Esophagus squamous epithelium (tissue), 5 donors: Measurements from ENCODE around the gene ANO2. TPM values are rescaled to one million over a fixed set of nuclear protein-coding genes. Genes with fewer than 3 reads are reported as not detected.

ENCODE experiments used
- DNase-seq: peaks from one replicate; lab custom pipeline; 2025; lab: John Stamatoyannopoulos, UW
- H3K27ac ChIP-seq, 4 donors: fragments of 200-600 bp; sonication (generic); one replicate each; pipeline ENCODE4 v1.5.1; 2016 to 2019; ENCODE audit warnings: mild to moderate bottlenecking in 1 of 4
- H3K27me3 ChIP-seq, 4 donors: fragments of 200-600 bp; sonication (generic); 1 replicate in 3 of 4; 2 replicates in 1 of 4; pipeline versions ENCODE4 v1.5.1 to v1.6.0; 2017 to 2021; ENCODE audit warnings: antibody characterized with exemption in 1 of 4
- H3K36me3 ChIP-seq, 3 donors: fragments of 200-600 bp; sonication (generic); one replicate each; pipeline ENCODE4 v1.5.1; 2016 to 2019
- H3K4me1 ChIP-seq, 3 donors: fragments of 200-600 bp; sonication (generic); one replicate each; pipeline ENCODE4 v1.5.1; 2017 to 2019
- H3K4me3 ChIP-seq, 4 donors: fragments of 200-600 bp; sonication (generic); 1 replicate in 3 of 4; 2 replicates in 1 of 4; pipeline ENCODE4 v1.5.1; 2016 to 2019; ENCODE audit warnings: mild to moderate bottlenecking in 2 of 4, moderate library complexity in 1 of 4
- H3K9me3 ChIP-seq, 3 donors: fragments of 200-600 bp; sonication (generic); one replicate each; pipeline ENCODE4 v1.5.1; 2016 to 2019
- POLR2A ChIP-seq, 4 donors: fragments of 450-650 bp; IDR thresholded peaks; one replicate each; pipeline ENCODE4 v1.6.1; 2017; ENCODE audit warnings: antibody characterized with exemption in 4 of 4, mild to moderate bottlenecking in 4 of 4, moderate library complexity in 3 of 4
- WGBS, 2 donors: methylation state at CpG; one replicate each; pipeline ENCODE4 v1.1.5; 2018; 5-methylcytosine and 5-hydroxymethylcytosine counted together
- intact Hi-C: fragments of 100-400 bp; cut with DNase I; formaldehyde crosslinking; loops from one replicate; pipeline ENCODE4 v1.15.0; 2022
- total RNA-seq, 4 donors: library from RNA; depleted of rRNA; stranded (reverse); fragments of >200 nt; gene quantifications; one replicate each; pipeline ENCODE4 v1.1.0, GENCODE V29; 2016
- TF ChIP-seq, protein P1 (sequence below), 6 experiments: fragments of 450-650 bp in 4 of 6; fragments of 200-600 bp in 2 of 6; sonication (generic) in 2 of 6; IDR thresholded peaks; one replicate each; pipeline ENCODE4 v1.5.1; 2016 to 2019; ENCODE audit warnings: antibody characterized with exemption in 6 of 6, mild to moderate bottlenecking in 4 of 6, moderate library complexity in 4 of 6
- donor health status: DM: yes; HTN: yes; CAD: no.

The ANO2 gene
- total RNA-seq, 4 donors from 2014 or later = 0.49 to 11.8 (median 3.1) TPM

DNA sequence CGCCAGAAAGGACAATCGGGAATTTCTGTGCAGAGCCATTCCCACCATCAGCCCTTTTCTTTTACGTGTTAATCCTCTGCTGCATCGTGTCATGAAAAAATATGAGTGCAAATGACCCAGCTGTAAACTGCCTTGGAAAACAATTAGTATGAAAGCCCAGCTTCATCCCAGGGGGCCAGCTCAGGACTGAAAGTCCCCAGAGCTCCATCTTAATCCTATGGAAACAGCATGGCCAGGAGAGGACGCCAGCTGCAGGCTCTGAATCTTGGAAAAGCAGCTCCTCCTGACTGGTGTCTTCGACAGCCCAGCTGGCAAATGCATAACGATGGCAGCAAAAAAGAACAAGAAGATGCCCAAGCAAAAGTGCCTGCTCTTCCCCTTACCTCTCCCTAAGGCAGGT, 321.6 kb downstream of the ANO2 start:
- Histone ChIP-seq H3K4me3 (no peak overlapping the region), H3K9me3 (no peaks in the 10 kb centered on the region), H3K36me3 (no peaks in the 10 kb centered on the region), H3K27me3 (no peaks in the 10 kb centered on the region), H3K4me1 (peaks cover 0 to 25% (median 7%) of the 10 kb centered on the region in 3 donors), H3K27ac (no peak overlapping the region)
- no peak for DNase-seq
- 57% methylated on average over 3 to 5 of the region's 7 CpGs for WGBS, 2 donors
- no peak for TF ChIP-seq POLR2A (IDR thresholded peaks at IDR 0.05)
- TF ChIP-seq, protein P1, sequence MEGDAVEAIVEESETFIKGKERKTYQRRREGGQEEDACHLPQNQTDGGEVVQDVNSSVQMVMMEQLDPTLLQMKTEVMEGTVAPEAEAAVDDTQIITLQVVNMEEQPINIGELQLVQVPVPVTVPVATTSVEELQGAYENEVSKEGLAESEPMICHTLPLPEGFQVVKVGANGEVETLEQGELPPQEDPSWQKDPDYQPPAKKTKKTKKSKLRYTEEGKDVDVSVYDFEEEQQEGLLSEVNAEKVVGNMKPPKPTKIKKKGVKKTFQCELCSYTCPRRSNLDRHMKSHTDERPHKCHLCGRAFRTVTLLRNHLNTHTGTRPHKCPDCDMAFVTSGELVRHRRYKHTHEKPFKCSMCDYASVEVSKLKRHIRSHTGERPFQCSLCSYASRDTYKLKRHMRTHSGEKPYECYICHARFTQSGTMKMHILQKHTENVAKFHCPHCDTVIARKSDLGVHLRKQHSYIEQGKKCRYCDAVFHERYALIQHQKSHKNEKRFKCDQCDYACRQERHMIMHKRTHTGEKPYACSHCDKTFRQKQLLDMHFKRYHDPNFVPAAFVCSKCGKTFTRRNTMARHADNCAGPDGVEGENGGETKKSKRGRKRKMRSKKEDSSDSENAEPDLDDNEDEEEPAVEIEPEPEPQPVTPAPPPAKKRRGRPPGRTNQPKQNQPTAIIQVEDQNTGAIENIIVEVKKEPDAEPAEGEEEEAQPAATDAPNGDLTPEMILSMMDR (IDR thresholded peaks at IDR 0.05) = no peak
- intact Hi-C loops = no loop called here

DNA sequence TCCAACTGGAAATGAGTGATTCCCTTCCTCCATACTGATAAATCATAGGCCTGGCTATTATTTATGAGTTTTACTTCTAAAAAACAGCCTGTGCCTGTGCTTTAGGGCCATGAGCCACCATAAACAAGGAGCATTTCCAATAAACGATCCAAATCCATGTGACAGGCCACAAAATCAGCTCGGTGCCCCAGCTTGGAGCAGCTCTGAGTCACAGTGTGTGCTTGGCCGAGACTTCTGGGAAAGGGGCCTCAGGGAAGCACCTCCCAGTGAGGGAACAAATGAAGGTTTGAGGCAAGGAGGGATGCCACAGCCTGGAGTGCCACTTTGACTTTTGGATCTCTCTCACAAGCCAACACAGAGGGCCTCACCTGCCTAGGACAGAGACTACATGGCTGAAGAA, 322.8 kb downstream of the ANO2 start:
- H3K27ac ChIP-seq = no peak overlapping the region
- no peak for TF ChIP-seq POLR2A (IDR thresholded peaks at IDR 0.05)
- TF ChIP-seq, protein P1 (IDR thresholded peaks at IDR 0.05) = no peak
- no peaks in the 10 kb centered on the region for H3K36me3 ChIP-seq
- H3K4me3 ChIP-seq = no peak overlapping the region
- no peak for DNase-seq
- intact Hi-C loops = no loop called here
- 37 to 61% methylated on average over 2 to 3 of the region's 3 CpGs for WGBS, 2 donors
- peaks cover 0 to 25% (median 7%) of the 10 kb centered on the region in 3 donors for H3K4me1 ChIP-seq
- no peaks in the 10 kb centered on the region for H3K27me3 ChIP-seq
- H3K9me3 ChIP-seq = no peaks in the 10 kb centered on the region

DNA sequence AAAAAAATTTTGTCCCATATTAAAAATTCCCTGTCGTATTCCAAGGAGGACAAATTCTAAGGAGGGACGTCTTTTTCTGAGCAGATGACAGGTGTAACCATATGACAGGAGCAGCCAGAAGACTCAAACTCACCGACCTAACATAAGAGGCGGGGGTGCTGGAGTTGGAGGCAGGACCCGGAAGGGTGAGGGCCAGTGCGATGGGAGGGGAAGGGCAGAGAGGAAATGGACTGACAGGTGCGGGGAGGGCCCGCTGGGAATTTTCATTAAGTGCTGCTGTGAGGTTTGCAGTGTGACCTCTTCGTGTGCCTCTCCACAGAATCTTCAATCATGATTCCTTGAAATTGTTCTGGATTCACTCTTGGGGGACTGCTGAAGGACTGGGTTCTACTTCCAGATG, 323.7 kb downstream of the ANO2 start:
- H3K27ac ChIP-seq = no peak overlapping the region
- peaks cover 0 to 25% (median 7%) of the 10 kb centered on the region in 3 donors for H3K4me1 ChIP-seq
- intact Hi-C loops = no loop called here
- TF ChIP-seq, protein P1 (IDR thresholded peaks at IDR 0.05) = no peak
- no peak for TF ChIP-seq POLR2A (IDR thresholded peaks at IDR 0.05)
- H3K4me3 ChIP-seq = no peak overlapping the region
- H3K9me3 ChIP-seq = no peaks in the 10 kb centered on the region
- 83 to 89% methylated on average over 8 to 9 of the region's 9 CpGs for WGBS, 2 donors
- no peaks in the 10 kb centered on the region for H3K36me3 ChIP-seq
- no peaks in the 10 kb centered on the region for H3K27me3 ChIP-seq
- no peak for DNase-seq

DNA sequence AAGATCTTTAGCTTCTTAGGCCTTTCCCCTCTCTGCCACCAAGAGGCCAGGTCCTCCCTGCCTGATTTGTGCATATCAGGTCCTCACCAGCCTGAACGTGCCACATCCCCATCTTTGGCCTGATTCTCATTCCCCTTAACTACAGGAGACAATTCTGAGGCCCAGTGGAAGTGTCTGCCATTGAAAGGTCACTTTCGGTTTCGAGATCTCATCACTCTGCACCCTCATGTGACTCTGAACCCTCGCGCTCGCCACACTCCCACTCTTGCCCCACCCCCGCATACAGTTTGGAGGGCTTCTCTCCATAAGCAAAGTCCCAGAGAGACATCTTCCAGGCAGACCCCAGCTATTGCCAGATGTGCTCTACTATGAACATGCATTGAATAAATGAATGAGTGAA, 324.2 kb downstream of the ANO2 start:
- no peak for TF ChIP-seq POLR2A (IDR thresholded peaks at IDR 0.05)
- TF ChIP-seq, protein P1 (IDR thresholded peaks at IDR 0.05) = no peak
- 89 to 100% methylated on average over 1 to 6 of the region's 7 CpGs for WGBS, 2 donors
- Histone ChIP-seq H3K4me1 (peaks cover 0 to 25% (median 7%) of the 10 kb centered on the region in 3 donors), H3K27ac (no peak overlapping the region), H3K27me3 (no peaks in the 10 kb centered on the region), H3K9me3 (no peaks in the 10 kb centered on the region), H3K4me3 (no peak overlapping the region), H3K36me3 (no peaks in the 10 kb centered on the region)
- no peak for DNase-seq
- intact Hi-C loops = no loop called here

DNA sequence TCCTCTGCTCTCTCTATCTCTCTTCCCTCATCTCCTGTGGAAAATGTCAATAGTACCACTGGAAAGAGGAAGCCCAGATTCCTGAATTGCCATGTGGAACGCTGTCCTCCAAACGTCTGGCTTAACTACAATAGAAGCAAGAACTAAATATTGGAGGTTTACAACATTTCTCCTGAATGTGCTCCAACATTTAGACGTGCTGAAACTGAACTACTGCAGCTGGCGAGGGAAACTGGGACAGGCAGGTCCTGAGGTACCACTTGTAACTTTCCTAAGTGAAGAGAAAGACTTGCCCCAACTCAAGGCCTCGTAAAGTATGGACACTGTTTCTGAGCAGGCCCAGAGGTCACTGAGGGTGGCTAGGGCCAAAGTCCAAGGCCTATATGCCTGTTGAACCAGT, 325.4 kb downstream of the ANO2 start:
- Histone ChIP-seq H3K4me1 (peaks cover 0 to 25% (median 7%) of the 10 kb centered on the region in 3 donors), H3K27me3 (peaks cover 0 to 8% (median 0%) of the 10 kb centered on the region in 4 donors), H3K9me3 (no peaks in the 10 kb centered on the region), H3K36me3 (no peaks in the 10 kb centered on the region), H3K4me3 (no peak overlapping the region), H3K27ac (peak overlapping the region in 1 of 4 donors; percentile 29)
- intact Hi-C loops = no loop called here
- TF ChIP-seq, protein P1 (IDR thresholded peaks at IDR 0.05) = no peak
- no peak for TF ChIP-seq POLR2A (IDR thresholded peaks at IDR 0.05)
- no peak for DNase-seq
- WGBS, 2 donors = 41 to 46% methylated on average over 4 to 5 of the region's 5 CpGs
